HG02981 (cell line): ENCODE data around the gene VTN.

Experiments
- ATAC-seq: cut with Tn5 transposase; IDR thresholded peaks from one replicate; pipeline ENCODE4 v1.9.1; 2021; ENCODE audit warnings: mild to moderate bottlenecking, moderate library complexity; ENCODE audit not compliant: unreplicated experiment

Gene VTN

DNA sequence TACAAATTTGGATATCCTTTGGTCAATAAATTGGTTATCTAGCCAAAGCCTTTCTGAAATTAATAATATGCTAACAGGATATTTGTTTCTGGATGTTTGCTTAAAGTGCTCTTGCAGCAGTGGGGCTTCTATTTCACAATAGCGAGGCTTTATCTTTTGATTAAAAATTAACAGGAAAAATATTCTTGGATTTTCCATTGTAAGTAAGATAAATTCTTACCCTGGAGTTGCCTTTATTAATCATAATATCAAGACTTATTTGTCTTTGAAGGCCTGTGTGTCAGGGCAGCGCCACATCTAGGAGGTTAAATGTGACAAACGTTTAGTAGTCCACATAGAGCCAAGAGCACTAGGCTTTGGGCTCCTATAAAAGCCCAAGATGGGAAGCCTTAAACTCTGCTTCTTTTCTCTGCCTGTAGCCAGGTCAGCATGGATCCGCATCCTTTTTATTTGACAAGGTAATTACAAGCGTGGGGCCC is 45.8 kb downstream of the VTN start:
- ATAC-seq: no peak

DNA sequence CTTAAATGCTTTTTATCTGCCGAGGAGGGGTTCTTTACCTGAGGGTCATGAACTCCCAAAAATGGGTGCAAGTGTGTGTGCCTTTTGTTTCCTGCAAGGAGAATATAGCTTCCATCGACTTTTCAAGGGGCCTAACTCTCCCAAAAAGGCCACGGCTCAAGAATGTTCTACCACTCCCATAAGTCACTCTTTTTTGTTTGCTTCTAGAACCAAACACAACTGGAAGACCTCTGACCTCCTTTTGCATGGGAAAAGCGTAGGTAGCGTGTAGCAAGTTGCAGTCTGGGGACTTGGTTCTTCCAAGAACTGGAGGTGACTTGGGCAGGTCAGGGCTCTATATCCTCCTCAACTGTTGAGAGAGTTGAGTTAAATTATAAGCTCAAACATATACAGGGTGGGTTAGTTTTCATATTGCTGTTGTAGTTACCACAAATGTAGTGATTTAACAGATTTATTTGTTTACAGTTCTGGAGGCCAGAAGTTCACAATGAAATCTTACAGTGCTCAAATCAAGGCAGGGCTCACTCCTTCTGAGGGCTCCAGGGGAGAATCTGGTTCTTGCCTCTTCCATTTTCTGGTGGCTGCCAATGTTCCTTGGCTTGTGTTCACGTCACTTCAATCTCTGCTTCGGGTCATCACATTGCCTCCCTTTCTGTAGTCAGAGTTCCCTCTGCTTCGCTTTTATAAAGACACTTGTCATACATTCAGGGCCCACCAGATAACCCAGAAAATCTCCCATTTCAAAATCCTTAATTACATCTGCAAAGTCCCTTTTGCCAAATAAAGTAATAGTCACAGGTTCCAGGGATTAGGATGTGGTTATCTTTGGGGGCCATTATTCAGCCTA is 49.7 kb downstream of the VTN start:
- ATAC-seq: no peak

DNA sequence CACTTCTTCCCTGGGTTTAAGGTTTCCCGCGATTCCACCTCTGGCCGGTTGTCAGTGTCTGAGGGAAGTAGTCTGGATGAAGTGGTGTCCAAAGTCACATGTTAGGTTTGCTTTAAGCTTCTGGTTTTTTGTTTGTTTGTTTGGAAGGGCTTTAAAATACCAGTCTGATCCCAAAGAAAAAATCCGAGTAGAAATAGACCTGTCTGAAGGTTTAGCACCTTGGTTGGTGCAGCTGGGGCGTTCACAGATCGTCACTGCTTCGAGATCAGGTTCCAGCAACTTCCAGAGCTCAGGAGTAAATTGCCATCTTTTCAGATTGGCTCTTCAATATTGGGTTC is 50.5 kb downstream of the VTN start:
- ATAC-seq: no peak

DNA sequence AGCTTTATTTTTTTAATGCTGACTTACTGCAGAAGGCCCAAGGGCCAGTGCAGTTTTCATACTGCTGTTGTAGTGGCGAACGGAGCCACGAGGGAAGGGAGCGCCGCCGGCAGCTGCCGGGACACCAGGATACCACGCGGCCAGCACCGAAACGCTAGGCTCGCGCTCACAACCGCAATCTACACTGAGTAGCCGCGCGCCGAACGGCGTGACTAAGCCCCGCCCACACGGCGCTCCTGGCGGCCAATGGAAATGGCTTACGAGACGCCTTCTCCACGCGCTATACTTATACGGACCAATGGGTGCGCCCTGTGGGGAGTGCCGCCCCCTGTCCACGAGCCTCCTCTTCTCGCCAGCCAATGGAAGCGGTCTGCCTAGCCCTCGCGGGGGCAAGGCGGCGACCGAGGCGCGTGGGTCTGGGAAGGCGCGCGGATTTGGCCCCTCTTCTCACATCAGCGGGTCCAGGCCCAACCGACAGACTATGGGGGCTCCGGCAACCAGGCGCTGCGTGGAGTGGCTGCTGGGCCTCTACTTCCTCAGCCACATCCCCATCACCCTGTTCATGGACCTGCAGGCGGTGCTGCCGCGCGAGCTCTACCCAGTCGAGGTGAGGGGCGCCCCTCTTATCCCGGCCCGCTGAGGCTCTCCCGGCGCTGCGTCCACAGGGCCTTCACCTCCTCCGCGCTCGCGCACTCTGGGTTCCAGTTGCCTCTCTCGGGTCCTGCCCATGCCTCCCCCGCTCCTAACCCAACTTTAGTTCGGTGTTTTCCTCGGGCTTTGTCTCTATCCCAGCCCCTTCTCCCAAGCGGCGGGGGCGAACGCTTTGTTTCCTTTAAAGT is 51.1 kb downstream of the VTN start, which contains the start of gene TMEM97:
TSS of gene TMEM97 (plus strand) at position 442 of the 839 bp plus-strand sequence. CDS start at position 482, 40 bp downstream.
- ATAC-seq: peak; percentile 96

DNA sequence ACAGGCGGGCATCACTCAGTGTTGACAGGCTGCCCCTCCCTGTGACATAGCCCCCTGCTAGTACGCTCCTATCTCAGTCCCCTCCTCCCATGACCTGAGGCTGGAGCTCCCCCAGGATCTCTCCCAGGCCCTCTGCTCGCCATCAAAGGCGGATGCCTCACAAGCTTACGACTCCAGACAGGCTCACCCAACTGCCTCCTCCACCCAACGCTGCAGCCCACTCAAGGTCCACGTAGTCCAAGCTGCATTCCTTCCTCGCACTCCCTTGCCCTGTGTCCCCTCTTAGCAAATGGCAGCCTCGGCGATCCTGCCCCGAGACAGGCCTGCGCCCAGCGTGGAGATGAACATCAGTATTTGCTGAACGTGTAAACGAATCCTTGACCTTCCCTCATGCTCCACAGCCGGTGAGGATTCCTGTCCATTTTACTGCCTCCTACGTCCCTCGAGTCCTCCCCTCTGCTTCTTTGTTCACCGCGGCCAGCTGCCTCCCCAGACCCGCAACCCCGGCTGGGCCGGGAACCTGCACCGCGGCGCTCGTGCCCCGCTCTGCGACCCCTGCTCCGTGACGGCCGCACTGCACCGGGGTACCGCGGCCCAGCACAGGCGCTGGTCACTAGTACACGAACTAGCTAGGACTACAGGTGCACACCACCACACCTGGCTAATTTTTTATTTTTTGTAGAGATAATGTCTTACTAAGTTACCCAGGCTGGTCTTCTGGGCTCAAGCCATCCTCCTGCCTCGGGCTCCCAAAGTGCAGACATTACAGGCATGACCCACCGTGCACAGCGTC is 51.9 kb downstream of the VTN start:
- ATAC-seq: no peak
